H1 (cell line): ENCODE measurements around the gene USP37. TPM values are rescaled to one million over a fixed set of nuclear protein-coding genes. Genes with fewer than 3 reads are reported as not detected.

ENCODE experiments used
- HDAC2 ChIP-seq, 2 experiments: fragments of 300-600 bp in 1 of 2; sonication (generic) in 1 of 2; IDR thresholded peaks; 2 replicates each; pipeline ENCODE4 v1.6.1; 2011 to 2012; ENCODE audit warnings: low read depth in 2 of 2, low read length in 2 of 2, mild to moderate bottlenecking in 2 of 2, moderate library complexity in 2 of 2, borderline replicate concordance in 1 of 2, inconsistent platforms in 1 of 2
- polyA plus RNA-seq, 7 experiments: library from polyadenylated mRNA; depleted of rRNA in 3 of 7; stranded (reverse) in 5 of 7; unstranded in 2 of 7; fragments of >200 nt in 5 of 7; fragments of 200-250 nt in 2 of 7; gene quantifications; 1 replicate in 5 of 7; 2 replicates in 1 of 7; 4 replicates in 1 of 7; pipeline versions ENCODE4 v1.2.1 to v1.2.3, GENCODE V29; 2011 to 2013; ENCODE audit warnings: missing spikeins in 2 of 7, mixed read lengths in 2 of 7
- total RNA-seq: library from RNA; stranded (reverse); fragmentation: NEBNext Ultra II Directional; extraction: Animal tissue kit (Norgen Biotek cat#: 25700); gene quantifications from 2 replicates; pipeline ENCODE4 v1.2.1, GENCODE V29; 2021

Gene USP37
- total and polyA plus RNA-seq, 2 of the 8 experiments (the other 6 are each of a cell fraction or from before 2014, with no cell fraction given) = 3.8 to 29.1 TPM

- no peak for TF ChIP-seq HDAC2 (IDR thresholded peaks at IDR 0.05; ENCODE audit: borderline replicate concordance in 1 of 2, low read depth in 2 of 2, low read length in 2 of 2)
Measured at GRCh38 chr2:218479595-218479994, 88.6 kb downstream of the USP37 start (continued).
